Renal cortex interstitium (tissue), 15 donors: ENCODE measurements around the gene GAGE12D. TPM values are rescaled to one million over a fixed set of nuclear protein-coding genes. Genes with fewer than 3 reads are reported as not detected.
"Not testable (repeated sequence)": the region's sequence is repeated elsewhere in the genome, so short reads cannot be mapped to it uniquely, and the experiment has no call there.

Experiments
- DNase-seq, 11 donors: peaks; one replicate each; pipeline ENCODE4 v3.0.0-alpha.2; 2013; ENCODE audit warnings: low read depth in 9 of 11, low spot score in 4 of 11; ENCODE audit errors: extremely low read depth in 1 of 11
- long read RNA-seq, 16 experiments: transcript quantifications; one replicate each; lab custom pipeline, GENCODE V29; 2026
- polyA plus RNA-seq, 3 donors: library from polyadenylated mRNA; unstranded; fragments of 120-200 nt; gene quantifications; one replicate each; pipeline ENCODE4 v1.2.1, GENCODE V29; 2013; ENCODE audit not compliant: insufficient read length in 3 of 3

Gene GAGE12D
- polyA plus RNA-seq, result not detected
- long read RNA-seq, donor 1, result 0 reads
- long read RNA-seq, donor 2, result 0 reads
- long read RNA-seq, donor 3, result 0 reads
- long read RNA-seq, donor 4, result 0 reads
- long read RNA-seq, donor 5, result 0 reads
- long read RNA-seq, donor 6, result 0 reads
- long read RNA-seq, donor 7, result 0 reads
- long read RNA-seq, donor 8, result 0 reads
- long read RNA-seq, donor 9, result 0 reads
- long read RNA-seq, donor 10, result 0 reads
- long read RNA-seq, donor 11, result 0 reads
- long read RNA-seq, donor 12, result 0 reads
- long read RNA-seq, donor 13, result 0 reads
- long read RNA-seq, donor 14, result 0 reads
- long read RNA-seq, donor 15, result 0 reads
- long read RNA-seq, donor 16, result 0 reads

GRCh38 chrX:49541433-49541832 is at the start of gene GAGE12D:
Gene GAGE12D, plus strand, starts transcription at chrX:49541733. Its CDS starts 1,155 bp downstream, at chrX:49542888.
- DNase-seq, result not testable (repeated sequence)

GRCh38 chrX:49531877-49532276 is 9.7 kb upstream of the GAGE12D start, which contains the start of gene GAGE12C:
Gene GAGE12C, plus strand, starts transcription at chrX:49532177. Its CDS starts 1,155 bp downstream, at chrX:49533332.
- not testable (repeated sequence) for DNase-seq

GRCh38 chrX:49550989-49551388 is 9.5 kb downstream of the GAGE12D start, which contains the start of gene GAGE12E:
Gene GAGE12E, plus strand, starts transcription at chrX:49551289. Its CDS starts 1,155 bp downstream, at chrX:49552444.
- DNase-seq, result not testable (repeated sequence)

- not testable (repeated sequence) for DNase-seq
Measured at GRCh38 chrX:49560542-49560941, 19.0 kb downstream of the GAGE12D start, which contains the start of gene GAGE12F. Gene GAGE12F, plus strand, starts transcription at chrX:49560842. Its CDS starts 1,155 bp downstream, at chrX:49561997.

GRCh38 chrX:49568728-49569127 is 27.2 kb downstream of the GAGE12D start:
- not testable (repeated sequence) for DNase-seq

- DNase-seq, result not testable (repeated sequence)
Measured at GRCh38 chrX:49569152-49569551, 27.6 kb downstream of the GAGE12D start.

GRCh38 chrX:49570100-49570499 is 28.6 kb downstream of the GAGE12D start, which contains the start of gene GAGE12G:
Gene GAGE12G, plus strand, starts transcription at chrX:49570400. Its CDS starts 1,155 bp downstream, at chrX:49571555.
- DNase-seq, result not testable (repeated sequence)

GRCh38 chrX:49579649-49580048 is 38.1 kb downstream of the GAGE12D start, which contains the start of gene GAGE12H:
Gene GAGE12H, plus strand, starts transcription at chrX:49579949. Its CDS starts 1,155 bp downstream, at chrX:49581104.
- not testable (repeated sequence) for DNase-seq

GRCh38 chrX:49589196-49589595 is 47.7 kb downstream of the GAGE12D start, which contains the start of gene GAGE2A:
Gene GAGE2A, plus strand, starts transcription at chrX:49589496. Its CDS starts 1,155 bp downstream, at chrX:49590651.
- not testable (repeated sequence) for DNase-seq

GRCh38 chrX:49589769-49590478 is 48.4 kb downstream of the GAGE12D start:
- not testable (repeated sequence) for DNase-seq

GRCh38 chrX:49590488-49590887 is 49.0 kb downstream of the GAGE12D start:
- not testable (repeated sequence) for DNase-seq

Other genes starting within 250 kb of the GAGE12D start
- gene GAGE10, start 238.1 kb upstream of the GAGE12D start, polyA plus RNA-seq, result under 1 TPM in 1 of 3 donors, not detected in 2; 0.44 TPM
- gene GAGE12J, start 219.7 kb upstream of the GAGE12D start, polyA plus RNA-seq, result not detected
- not detected for gene GAGE13, start 210.2 kb upstream of the GAGE12D start, polyA plus RNA-seq
- gene GAGE12C, start 9.6 kb upstream of the GAGE12D start, polyA plus RNA-seq, result not detected
- gene GAGE12E, start 9.6 kb downstream of the GAGE12D start, polyA plus RNA-seq, result not detected
- gene GAGE12F, start 19.1 kb downstream of the GAGE12D start, polyA plus RNA-seq, result not detected
- not detected for gene GAGE12G, start 28.7 kb downstream of the GAGE12D start, polyA plus RNA-seq
- not detected for gene GAGE12H, start 38.2 kb downstream of the GAGE12D start, polyA plus RNA-seq
- gene GAGE2A, start 47.8 kb downstream of the GAGE12D start, polyA plus RNA-seq, result not detected
- gene GAGE1, start 57.3 kb downstream of the GAGE12D start, polyA plus RNA-seq, result not detected
- not detected for gene PAGE1, start 154.3 kb downstream of the GAGE12D start, polyA plus RNA-seq